Measurements from ENCODE around the gene LRRC3. TPM values are rescaled to one million over a fixed set of nuclear protein-coding genes. Genes with fewer than 3 reads are reported as not detected.

The LRRC3 gene
- total RNA-seq, 5 donors from 2014 or later (not counting 1 experiment from before 2014, with no cell fraction given): 0.76 to 2.2 (median 0.98) TPM

GRCh38 chr21:44418108-44418875 is 37.0 kb upstream of the LRRC3 start:
- no peak overlapping the region for H3K4me3 Mint-ChIP-seq
- H3K4me1 ChIP-seq (ENCODE audit: control insufficient read depth in 1 of 2, extremely low read depth in 1 of 2, insufficient read depth in 2 of 2, low read length in 2 of 2): peaks cover 0 to 2% of the 10 kb centered on the region in 2 experiments
- H3K36me3 Mint-ChIP-seq: no peaks in the 10 kb centered on the region
- no peaks in the 10 kb centered on the region for H3K4me1 Mint-ChIP-seq
- no peak for ATAC-seq (replicated peaks in 1 of 4)
- H3K9me3 ChIP-seq: no peaks in the 10 kb centered on the region
- peaks cover 0 to 6% (median 3%) of the 10 kb centered on the region in 3 donors for H3K9me3 Mint-ChIP-seq
- no peak overlapping the region for H3K4me3 ChIP-seq (ENCODE audit: control insufficient read depth in 1 of 2, extremely low read depth in 1 of 2, low read length in 1 of 2)
- H3K27ac Mint-ChIP-seq: no peak overlapping the region
- 92% methylated on average over 24 of the region's 25 CpGs for WGBS (ENCODE audit: insufficient coverage)
- peaks cover 0 to 3% of the 10 kb centered on the region in 2 donors for H3K36me3 ChIP-seq (ENCODE audit: control insufficient read depth in 2 of 2, extremely low read depth in 1 of 2, insufficient read depth in 1 of 2, low read length in 1 of 2)
- H3K27me3 Mint-ChIP-seq: no peaks in the 10 kb centered on the region
- ChIA-PET CTCF (no interaction called here), POLR2A (no interaction called here)
- H3K27me3 ChIP-seq (replicated peaks in 1 of 2; ENCODE audit: control insufficient read depth in 2 of 2, extremely low read depth in 1 of 2, insufficient read depth in 2 of 2, low read length in 1 of 2): peaks cover 0 to 7% of the 10 kb centered on the region in 2 experiments
- no peak overlapping the region for H3K27ac ChIP-seq (ENCODE audit: low read length)
- no peak for DNase-seq

- H3K27me3 ChIP-seq (replicated peaks in 1 of 2; ENCODE audit: control insufficient read depth in 2 of 2, extremely low read depth in 1 of 2, insufficient read depth in 2 of 2, low read length in 1 of 2): peaks cover 0 to 2% of the 10 kb centered on the region in 2 experiments
- WGBS (ENCODE audit: insufficient coverage): 92% methylated on average over 5 of the region's 8 CpGs
- Mint-ChIP-seq H3K4me3 (no peak overlapping the region), H3K36me3 (no peaks in the 10 kb centered on the region), H3K27ac (no peak overlapping the region), H3K4me1 (no peaks in the 10 kb centered on the region), H3K27me3 (no peaks in the 10 kb centered on the region), H3K9me3 (peaks cover 0 to 6% (median 3%) of the 10 kb centered on the region in 3 donors)
- DNase-seq (no peak), ATAC-seq (replicated peaks in 1 of 4) (no peak)
- peaks cover 0 to 3% of the 10 kb centered on the region in 2 donors for H3K36me3 ChIP-seq (ENCODE audit: control insufficient read depth in 2 of 2, extremely low read depth in 1 of 2, insufficient read depth in 1 of 2, low read length in 1 of 2)
- H3K4me1 ChIP-seq (ENCODE audit: control insufficient read depth in 1 of 2, extremely low read depth in 1 of 2, insufficient read depth in 2 of 2, low read length in 2 of 2): peaks cover 0 to 2% of the 10 kb centered on the region in 2 experiments
- no peak overlapping the region for H3K4me3 ChIP-seq (ENCODE audit: control insufficient read depth in 1 of 2, extremely low read depth in 1 of 2, low read length in 1 of 2)
- H3K9me3 ChIP-seq: no peaks in the 10 kb centered on the region
- ChIA-PET POLR2A (interaction anchor here in 1 of 2 donors (0.5 kb wide), 1 partner anchor 498 kb away, joined by 6 read pairs; no protein-coding TSS in a partner anchor), CTCF (no interaction called here)
- no peak overlapping the region for H3K27ac ChIP-seq (ENCODE audit: low read length)
Observed at GRCh38 chr21:44418876-44419230, 36.5 kb upstream of the LRRC3 start.

- no peaks in the 10 kb centered on the region for H3K4me1 Mint-ChIP-seq
- Histone ChIP-seq H3K9me3 (no peaks in the 10 kb centered on the region), H3K4me1 (ENCODE audit: control insufficient read depth in 1 of 2, extremely low read depth in 1 of 2, insufficient read depth in 2 of 2, low read length in 2 of 2) (peaks cover 0 to 2% of the 10 kb centered on the region in 2 experiments), H3K36me3 (ENCODE audit: control insufficient read depth in 2 of 2, extremely low read depth in 1 of 2, insufficient read depth in 1 of 2, low read length in 1 of 2) (peaks cover 0 to 3% of the 10 kb centered on the region in 2 donors), H3K27ac (ENCODE audit: low read length) (no peak overlapping the region), H3K4me3 (ENCODE audit: control insufficient read depth in 1 of 2, extremely low read depth in 1 of 2, low read length in 1 of 2) (no peak overlapping the region), H3K27me3 (replicated peaks in 1 of 2; ENCODE audit: control insufficient read depth in 2 of 2, extremely low read depth in 1 of 2, insufficient read depth in 2 of 2, low read length in 1 of 2) (peaks cover 0 to 5% of the 10 kb centered on the region in 2 experiments)
- 95% methylated on average over 2 of the region's 3 CpGs for WGBS (ENCODE audit: insufficient coverage)
- ChIA-PET POLR2A (no interaction called here), CTCF (no interaction called here)
- DNase-seq: no peak
- H3K27me3 Mint-ChIP-seq: no peaks in the 10 kb centered on the region
- H3K27ac Mint-ChIP-seq: no peak overlapping the region
- H3K36me3 Mint-ChIP-seq: no peaks in the 10 kb centered on the region
- peaks cover 0 to 6% (median 3%) of the 10 kb centered on the region in 3 donors for H3K9me3 Mint-ChIP-seq
- no peak for ATAC-seq (replicated peaks in 1 of 4)
- H3K4me3 Mint-ChIP-seq: no peak overlapping the region
Observed at GRCh38 chr21:44419679-44420078, 35.6 kb upstream of the LRRC3 start.

- Mint-ChIP-seq H3K9me3 (peaks cover 0 to 6% (median 3%) of the 10 kb centered on the region in 3 donors), H3K27me3 (no peaks in the 10 kb centered on the region), H3K36me3 (no peaks in the 10 kb centered on the region), H3K4me3 (no peak overlapping the region), H3K4me1 (no peaks in the 10 kb centered on the region), H3K27ac (no peak overlapping the region)
- H3K4me1 ChIP-seq (ENCODE audit: control insufficient read depth in 1 of 2, extremely low read depth in 1 of 2, insufficient read depth in 2 of 2, low read length in 2 of 2): peaks cover 0 to 2% of the 10 kb centered on the region in 2 experiments
- no peaks in the 10 kb centered on the region for H3K36me3 ChIP-seq (ENCODE audit: control insufficient read depth in 2 of 2, extremely low read depth in 1 of 2, insufficient read depth in 1 of 2, low read length in 1 of 2)
- H3K27me3 ChIP-seq (replicated peaks in 1 of 2; ENCODE audit: control insufficient read depth in 2 of 2, extremely low read depth in 1 of 2, insufficient read depth in 2 of 2, low read length in 1 of 2): peaks cover 0 to 2% of the 10 kb centered on the region in 2 experiments
- no peak for DNase-seq
- no peak for ATAC-seq (replicated peaks in 1 of 4)
- no peak overlapping the region for H3K4me3 ChIP-seq (ENCODE audit: control insufficient read depth in 1 of 2, extremely low read depth in 1 of 2, low read length in 1 of 2)
- H3K27ac ChIP-seq (ENCODE audit: low read length): no peak overlapping the region
- WGBS (ENCODE audit: insufficient coverage): 56% methylated on average over 5 of the region's 14 CpGs
- H3K9me3 ChIP-seq: no peaks in the 10 kb centered on the region
- ChIA-PET CTCF (no interaction called here), POLR2A (no interaction called here)
Observed at GRCh38 chr21:44420416-44421205, 34.7 kb upstream of the LRRC3 start.

- Mint-ChIP-seq H3K4me3 (no peak overlapping the region), H3K27ac (no peak overlapping the region), H3K36me3 (no peaks in the 10 kb centered on the region), H3K4me1 (no peaks in the 10 kb centered on the region), H3K9me3 (peaks cover 0 to 6% (median 3%) of the 10 kb centered on the region in 3 donors), H3K27me3 (no peaks in the 10 kb centered on the region)
- POLR2A ChIA-PET: no interaction called here
- CTCF ChIA-PET: no interaction called here
- no peak overlapping the region for H3K4me3 ChIP-seq (ENCODE audit: control insufficient read depth in 1 of 2, extremely low read depth in 1 of 2, low read length in 1 of 2)
- no peaks in the 10 kb centered on the region for H3K36me3 ChIP-seq (ENCODE audit: control insufficient read depth in 2 of 2, extremely low read depth in 1 of 2, insufficient read depth in 1 of 2, low read length in 1 of 2)
- ATAC-seq (replicated peaks in 1 of 4) (no peak), DNase-seq (no peak)
- no peaks in the 10 kb centered on the region for H3K9me3 ChIP-seq
- WGBS (ENCODE audit: insufficient coverage): 89% methylated on average over 15 of the region's 26 CpGs
- peaks cover 0 to 2% of the 10 kb centered on the region in 2 experiments for H3K4me1 ChIP-seq (ENCODE audit: control insufficient read depth in 1 of 2, extremely low read depth in 1 of 2, insufficient read depth in 2 of 2, low read length in 2 of 2)
- peaks cover 0 to 2% of the 10 kb centered on the region in 2 experiments for H3K27me3 ChIP-seq (replicated peaks in 1 of 2; ENCODE audit: control insufficient read depth in 2 of 2, extremely low read depth in 1 of 2, insufficient read depth in 2 of 2, low read length in 1 of 2)
- H3K27ac ChIP-seq (ENCODE audit: low read length): no peak overlapping the region
Observed at GRCh38 chr21:44421901-44422840, 33.1 kb upstream of the LRRC3 start.

GRCh38 chr21:44423312-44423821 is 31.9 kb upstream of the LRRC3 start:
- DNase-seq (no peak), ATAC-seq (replicated peaks in 1 of 4) (no peak)
- Mint-ChIP-seq H3K4me1 (no peaks in the 10 kb centered on the region), H3K27ac (no peak overlapping the region), H3K27me3 (no peaks in the 10 kb centered on the region), H3K9me3 (peaks cover 0 to 6% (median 3%) of the 10 kb centered on the region in 3 donors), H3K36me3 (no peaks in the 10 kb centered on the region), H3K4me3 (no peak overlapping the region)
- 81% methylated on average over 6 of the region's 12 CpGs for WGBS (ENCODE audit: insufficient coverage)
- Histone ChIP-seq H3K9me3 (no peaks in the 10 kb centered on the region), H3K4me1 (ENCODE audit: control insufficient read depth in 1 of 2, extremely low read depth in 1 of 2, insufficient read depth in 2 of 2, low read length in 2 of 2) (no peaks in the 10 kb centered on the region), H3K27ac (ENCODE audit: low read length) (no peak overlapping the region), H3K36me3 (ENCODE audit: control insufficient read depth in 2 of 2, extremely low read depth in 1 of 2, insufficient read depth in 1 of 2, low read length in 1 of 2) (no peaks in the 10 kb centered on the region), H3K4me3 (ENCODE audit: control insufficient read depth in 1 of 2, extremely low read depth in 1 of 2, low read length in 1 of 2) (no peak overlapping the region), H3K27me3 (replicated peaks in 1 of 2; ENCODE audit: control insufficient read depth in 2 of 2, extremely low read depth in 1 of 2, insufficient read depth in 2 of 2, low read length in 1 of 2) (peaks cover 0 to 2% of the 10 kb centered on the region in 2 experiments)
- POLR2A ChIA-PET: no interaction called here
- CTCF ChIA-PET: no interaction called here
